Measurements from ENCODE around the gene FAM107B.
"Not testable (repeated sequence)": the region's sequence is repeated elsewhere in the genome, so short reads cannot be mapped to it uniquely, and the experiment has no call there.

The FAM107B gene

GRCh38 chr10:14594878-14595525 lies 179.7 kb downstream of the FAM107B start:
- no peak for DNase-seq

DNA sequence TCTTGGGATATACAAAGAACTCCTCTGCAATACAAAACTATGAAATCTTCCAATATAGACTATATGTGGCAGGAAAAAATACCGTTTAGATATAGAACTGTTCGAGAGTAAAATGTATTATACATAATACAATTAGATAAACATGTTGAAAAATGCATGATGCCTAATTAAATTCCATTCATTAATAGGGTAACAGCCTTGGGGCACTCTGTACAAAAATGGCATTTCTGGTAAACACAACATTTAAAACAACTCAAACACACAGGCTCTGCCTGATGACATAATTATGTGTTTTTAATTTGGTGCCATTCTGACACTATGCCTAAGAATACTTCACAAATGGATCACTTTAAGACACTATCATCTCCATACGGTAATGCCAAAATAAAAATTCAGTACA lies 180.9 kb downstream of the FAM107B start:
- no peak for DNase-seq

DNA sequence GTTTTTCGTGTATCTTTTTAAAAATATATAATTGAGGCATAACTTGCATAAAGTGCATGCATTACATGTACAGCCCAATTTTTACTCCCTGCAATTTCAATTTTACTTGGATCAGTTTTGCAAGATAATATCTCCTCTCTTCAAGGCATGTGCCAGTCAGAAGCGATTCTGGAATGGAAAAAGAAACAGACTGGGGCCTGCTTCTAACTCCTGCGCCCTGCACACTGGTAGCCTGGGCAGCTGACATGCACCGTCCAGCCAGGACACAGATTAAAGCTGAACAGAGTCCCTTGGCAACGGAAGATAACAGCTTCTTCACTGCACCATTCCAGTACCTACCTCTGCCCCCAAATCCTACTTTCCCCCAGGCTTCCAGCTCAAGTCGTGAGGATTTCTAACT lies 182.1 kb downstream of the FAM107B start:
- no peak for DNase-seq

DNA sequence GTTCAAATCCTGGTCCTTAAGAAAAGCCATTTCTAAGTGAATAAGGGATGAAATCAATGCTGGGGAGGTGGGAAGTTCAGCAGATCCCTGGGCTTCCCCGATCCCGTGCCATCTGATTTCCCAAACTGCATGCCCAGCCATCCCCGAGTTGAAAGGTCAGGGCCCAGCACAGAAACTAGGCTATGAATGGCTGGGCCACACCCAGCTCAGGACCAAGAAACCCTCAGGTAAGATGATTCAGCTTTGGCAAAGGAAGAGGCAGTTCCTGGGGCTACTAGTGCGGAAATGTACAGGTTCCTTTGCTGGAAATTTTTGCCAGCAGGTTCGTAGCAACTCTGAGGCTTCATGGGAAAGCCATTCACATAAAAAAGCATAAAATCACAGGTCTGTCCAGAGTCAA lies 182.7 kb downstream of the FAM107B start:
- no peak for DNase-seq

- not testable (repeated sequence) for DNase-seq
Observed at GRCh38 chr10:14588938-14589294, 185.8 kb downstream of the FAM107B start.

DNA sequence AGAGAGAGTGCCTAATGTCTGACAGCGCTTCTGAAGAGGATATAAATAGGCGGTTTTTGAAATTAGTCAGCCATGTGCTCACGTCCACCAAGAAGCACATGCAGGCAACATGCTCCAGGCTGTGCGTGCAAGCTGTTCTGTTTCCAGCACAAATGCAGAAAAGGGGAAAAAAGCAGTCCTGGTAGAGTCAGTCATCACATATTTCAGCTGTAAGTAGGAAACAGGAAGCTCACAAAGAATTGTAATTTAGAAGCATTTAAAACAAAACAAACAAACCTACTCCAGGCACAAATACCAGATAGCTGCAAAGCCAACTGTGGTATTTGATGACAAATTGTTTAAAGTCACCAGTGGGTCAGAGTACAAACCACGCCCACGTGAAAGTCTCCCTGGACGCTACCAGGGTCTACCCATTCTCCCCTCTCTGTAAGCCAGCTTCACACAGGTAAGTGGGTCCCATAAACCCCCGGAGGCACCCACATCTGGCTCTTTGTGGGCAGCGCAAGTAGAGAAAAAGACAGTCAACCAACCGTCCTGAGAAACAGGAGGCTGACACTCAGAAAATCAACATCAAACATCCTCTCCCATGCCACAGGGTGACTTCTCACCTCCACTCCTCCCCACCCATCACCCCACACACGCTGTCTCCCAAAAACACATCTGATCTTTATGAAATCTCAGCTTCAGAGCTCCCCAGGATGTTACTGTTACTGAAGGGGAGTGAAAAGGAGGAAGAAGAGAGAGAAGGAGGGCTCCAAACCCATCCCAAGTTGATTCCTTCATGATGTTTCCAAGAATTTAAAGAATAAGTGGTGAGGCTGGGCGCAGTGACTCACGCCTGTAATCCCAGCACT lies 186.4 kb downstream of the FAM107B start:
- no peak for DNase-seq

GRCh38 chr10:14587540-14588083 lies 187.1 kb downstream of the FAM107B start:
- no peak for DNase-seq

GRCh38 chr10:14586901-14587300 lies 187.8 kb downstream of the FAM107B start:
- no peak for DNase-seq

GRCh38 chr10:14585287-14586193 lies 189.2 kb downstream of the FAM107B start:
- no peak for DNase-seq

DNA sequence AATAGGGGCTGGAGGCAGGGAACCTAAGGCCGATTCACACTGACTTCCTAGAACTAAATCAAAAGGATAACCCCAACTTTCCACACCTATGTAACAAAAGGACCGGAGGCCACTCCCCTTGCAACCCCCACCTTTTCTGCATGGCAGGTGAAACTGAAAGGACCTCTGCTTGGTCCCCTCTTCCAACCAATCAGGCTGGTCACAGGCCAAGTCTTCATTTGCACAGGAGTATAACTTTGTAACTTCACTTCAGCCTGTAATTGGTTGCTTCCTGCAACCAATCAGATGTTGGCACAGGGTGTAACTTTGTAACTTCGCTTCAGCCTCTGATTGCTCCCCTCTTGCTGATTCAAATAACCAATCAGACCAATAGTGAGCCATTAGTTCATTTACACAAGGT lies 190.0 kb downstream of the FAM107B start:
- no peak for DNase-seq

GRCh38 chr10:14583967-14584366 lies 190.7 kb downstream of the FAM107B start:
- DNase-seq, result no peak

GRCh38 chr10:14583252-14583651 lies 191.4 kb downstream of the FAM107B start:
- DNase-seq, result no peak

- no peak for DNase-seq
Observed at GRCh38 chr10:14581553-14582321, 193.0 kb downstream of the FAM107B start.

DNA sequence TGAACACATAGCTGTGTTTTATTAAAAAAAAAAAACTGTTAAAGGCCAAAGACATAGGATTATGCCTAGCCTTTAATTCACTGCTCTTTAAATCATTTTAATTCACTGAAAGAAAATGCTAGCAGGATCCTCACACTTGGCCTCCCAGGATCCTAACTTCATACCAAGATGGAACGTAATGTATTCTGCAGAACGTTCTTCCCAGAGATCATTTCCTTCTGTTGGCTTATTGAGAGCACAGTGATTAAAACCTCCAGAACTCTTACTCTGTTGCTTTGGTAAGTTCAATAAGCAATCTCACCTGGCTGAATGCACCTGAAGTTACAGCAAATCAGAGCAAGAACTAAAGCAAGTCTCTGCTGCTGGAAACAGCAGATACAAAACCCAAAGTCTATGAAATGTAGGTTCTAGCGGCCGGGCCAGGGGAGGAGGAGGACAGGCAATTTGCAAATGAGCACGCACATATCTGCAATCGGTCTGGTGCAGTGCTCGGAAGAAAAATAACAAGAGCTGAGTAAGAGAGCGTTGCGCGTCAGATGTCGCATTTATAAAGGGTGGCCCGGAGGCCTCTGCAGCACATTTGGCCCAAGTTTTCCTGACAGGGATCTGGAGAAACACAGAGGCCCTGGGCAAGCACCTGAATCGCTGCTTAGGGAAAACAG lies 193.9 kb downstream of the FAM107B start:
- no peak for DNase-seq

DNA sequence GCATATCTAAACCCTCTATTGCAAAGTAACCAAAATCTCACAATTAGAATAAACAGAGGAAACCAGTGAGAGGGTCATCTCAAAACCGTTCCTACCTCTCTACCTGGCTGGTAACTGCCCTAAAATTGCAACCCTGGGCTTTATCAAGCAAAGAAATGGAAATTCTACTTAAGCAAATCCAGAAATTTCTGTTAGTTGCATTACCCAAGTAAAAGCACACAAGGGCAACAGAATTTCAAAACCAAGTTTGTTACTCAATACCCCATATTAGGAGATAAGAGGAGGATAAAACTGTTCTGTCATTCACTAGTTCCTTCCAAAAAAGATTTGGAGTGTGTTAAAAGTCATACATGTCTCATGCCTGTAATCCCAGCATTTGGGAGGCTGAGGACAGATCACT lies 195.3 kb downstream of the FAM107B start:
- no peak for DNase-seq

DNA sequence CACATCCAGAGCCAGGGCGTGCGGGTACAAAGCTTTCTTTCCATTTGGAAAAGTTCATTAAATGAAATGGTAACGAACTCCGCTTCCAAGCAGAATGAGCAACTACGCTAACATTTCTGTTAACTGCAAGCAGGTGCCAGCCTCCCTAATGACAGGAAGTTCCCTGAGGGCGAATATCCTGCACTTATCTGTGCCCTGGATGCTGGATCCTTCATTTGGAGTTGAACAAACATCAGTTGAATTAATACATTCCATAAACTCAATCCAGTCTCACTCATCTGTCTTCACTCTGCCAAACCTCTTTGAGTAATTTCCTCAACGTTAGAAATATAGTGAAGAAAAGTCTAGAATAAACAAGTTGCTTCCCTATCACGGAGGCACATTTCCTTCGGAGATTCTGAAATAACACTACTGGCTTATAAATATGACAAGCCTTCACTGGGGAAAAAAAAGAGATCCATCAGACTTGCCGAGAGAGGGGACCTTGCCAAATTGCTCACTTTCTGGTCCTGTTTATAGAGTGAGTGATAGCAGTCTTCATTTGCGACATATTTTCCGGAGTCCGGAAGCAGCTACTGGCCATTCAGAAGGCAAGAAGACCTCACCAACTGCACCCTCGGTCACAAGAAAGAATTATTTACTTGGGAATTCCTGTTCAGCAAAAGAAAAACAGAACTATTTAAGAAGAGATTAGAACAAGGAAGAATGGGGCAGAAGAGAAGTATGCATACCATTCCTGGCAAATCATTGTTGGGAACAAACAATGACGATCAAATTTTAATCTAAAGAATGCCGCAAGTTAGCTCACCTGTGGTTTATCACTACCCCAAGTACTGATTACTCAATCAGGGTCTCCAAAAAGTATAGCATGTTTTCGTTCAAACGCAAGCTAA lies 196.4 kb downstream of the FAM107B start:
- no peak for DNase-seq

DNA sequence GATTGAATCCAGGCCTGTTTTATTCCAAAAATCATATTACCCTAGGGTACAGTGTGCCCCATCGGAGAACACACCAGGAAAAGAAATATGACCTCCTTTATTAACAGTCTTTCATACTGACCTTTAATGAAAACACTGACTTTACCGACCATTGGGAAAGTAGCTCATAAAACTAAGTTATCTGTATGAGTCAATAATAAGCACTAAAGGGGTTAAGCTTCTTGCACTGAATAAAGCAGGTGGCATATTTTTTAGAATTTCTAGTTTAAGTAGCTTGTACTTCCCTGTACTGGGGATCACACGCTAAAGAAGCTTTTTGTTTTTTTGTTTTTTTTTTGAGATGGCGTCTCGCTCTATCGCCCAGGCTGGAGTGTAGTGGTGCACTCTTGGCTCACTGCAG lies 199.8 kb downstream of the FAM107B start:
- DNase-seq, result no peak

GRCh38 chr10:14574291-14574690 lies 200.4 kb downstream of the FAM107B start:
- no peak for DNase-seq

GRCh38 chr10:14573666-14574261 lies 200.9 kb downstream of the FAM107B start:
- DNase-seq, result no peak

- no peak for DNase-seq
Observed at GRCh38 chr10:14572811-14573210, 201.9 kb downstream of the FAM107B start.
